ENCODE data around the gene ASCC1.
"Not testable (repeated sequence)": the region's sequence is repeated elsewhere in the genome, so short reads cannot be mapped to it uniquely, and the experiment has no call there.

Gene ASCC1

GRCh38 chr10:72248468-72249151 lies 32.5 kb upstream of the ASCC1 start:
- DNase-seq = no peak

GRCh38 chr10:72245949-72246525 lies 30.0 kb upstream of the ASCC1 start:
- no peak for DNase-seq

- DNase-seq = no peak
These were observed 28.5 kb upstream of the ASCC1 start for GRCh38 chr10:72244573-72245038.

- no peak for DNase-seq
These were observed 27.9 kb upstream of the ASCC1 start for GRCh38 chr10:72243822-72244437.

- DNase-seq = no peak
These were observed 26.6 kb upstream of the ASCC1 start for GRCh38 chr10:72242675-72243074.

- DNase-seq = no peak
These were observed 25.7 kb upstream of the ASCC1 start for GRCh38 chr10:72241691-72242252.

- DNase-seq = no peak
These were observed 24.3 kb upstream of the ASCC1 start for GRCh38 chr10:72240371-72240770.

- DNase-seq = no peak
These were observed 23.3 kb upstream of the ASCC1 start for GRCh38 chr10:72239409-72239808.

- no peak for DNase-seq
These were observed 22.5 kb upstream of the ASCC1 start for GRCh38 chr10:72238392-72239175.

GRCh38 chr10:72235544-72236279 lies 19.6 kb upstream of the ASCC1 start:
- no peak for DNase-seq

GRCh38 chr10:72234560-72235095 lies 18.6 kb upstream of the ASCC1 start:
- DNase-seq = no peak

- no peak for DNase-seq
These were observed 17.5 kb upstream of the ASCC1 start for GRCh38 chr10:72233621-72234020.

- DNase-seq = no peak
These were observed 13.5 kb upstream of the ASCC1 start for GRCh38 chr10:72229261-72230251.

- DNase-seq = peak; percentile 67
These were observed 12.3 kb upstream of the ASCC1 start for GRCh38 chr10:72228318-72228751.

GRCh38 chr10:72227826-72228225 lies 11.8 kb upstream of the ASCC1 start:
- DNase-seq = no peak

- no peak for DNase-seq
These were observed 10.4 kb upstream of the ASCC1 start for GRCh38 chr10:72226418-72227027.

GRCh38 chr10:72224191-72224590 lies 8.1 kb upstream of the ASCC1 start:
- DNase-seq = not testable (repeated sequence)

GRCh38 chr10:72223743-72224101 lies 7.6 kb upstream of the ASCC1 start:
- DNase-seq = no peak

- no peak for DNase-seq
These were observed 5.2 kb upstream of the ASCC1 start for GRCh38 chr10:72221278-72221677.

GRCh38 chr10:72220637-72221036 lies 4.6 kb upstream of the ASCC1 start:
- DNase-seq = no peak
